Neural crest cell (in vitro differentiated cells): Measurements from ENCODE around the gene TCF7. TPM values are rescaled to one million over a fixed set of nuclear protein-coding genes. Genes with fewer than 3 reads are reported as not detected.

Experiments
- DNase-seq: peaks from one replicate; pipeline ENCODE4 v3.0.0; 2021; ENCODE audit warnings: low read depth, mixed read lengths, low spot score
- H3K27ac Mint-ChIP-seq: one replicate; pipeline ENCODE4 v1.8.0; 2021; ENCODE audit warnings: mild to moderate bottlenecking, mixed read lengths; ENCODE audit not compliant: unreplicated experiment
- H3K27me3 Mint-ChIP-seq: 2 replicates; pipeline ENCODE4 v1.8.0; 2021; ENCODE audit warnings: low read depth, mild to moderate bottlenecking, mixed read lengths
- H3K36me3 Mint-ChIP-seq: 2 replicates; pipeline ENCODE4 v1.8.0; 2021; ENCODE audit warnings: low read depth, mild to moderate bottlenecking, mixed read lengths
- H3K4me1 Mint-ChIP-seq: 2 replicates; pipeline ENCODE4 v1.8.0; 2021; ENCODE audit warnings: mixed read lengths
- H3K4me3 Mint-ChIP-seq: one replicate; pipeline ENCODE4 v1.8.0; 2021; ENCODE audit warnings: mild to moderate bottlenecking, mixed read lengths
- H3K9me3 Mint-ChIP-seq: 2 replicates; pipeline ENCODE4 v1.8.0; 2021; ENCODE audit warnings: mixed read lengths
- total RNA-seq: library from RNA; stranded (reverse); gene quantifications from 2 replicates; pipeline ENCODE4 v1.2.1, GENCODE V29; 2021
- TF ChIP-seq, protein P1 (sequence below): fragments of 200-600 bp; sonication (generic); conservative IDR thresholded peaks from 2 replicates; pipeline ENCODE4 v1.5.0; 2021; ENCODE audit warnings: antibody characterized with exemption, mild to moderate bottlenecking

Gene TCF7
- total RNA-seq, 1 donor from 2014 or later: 18.0 TPM

DNA sequence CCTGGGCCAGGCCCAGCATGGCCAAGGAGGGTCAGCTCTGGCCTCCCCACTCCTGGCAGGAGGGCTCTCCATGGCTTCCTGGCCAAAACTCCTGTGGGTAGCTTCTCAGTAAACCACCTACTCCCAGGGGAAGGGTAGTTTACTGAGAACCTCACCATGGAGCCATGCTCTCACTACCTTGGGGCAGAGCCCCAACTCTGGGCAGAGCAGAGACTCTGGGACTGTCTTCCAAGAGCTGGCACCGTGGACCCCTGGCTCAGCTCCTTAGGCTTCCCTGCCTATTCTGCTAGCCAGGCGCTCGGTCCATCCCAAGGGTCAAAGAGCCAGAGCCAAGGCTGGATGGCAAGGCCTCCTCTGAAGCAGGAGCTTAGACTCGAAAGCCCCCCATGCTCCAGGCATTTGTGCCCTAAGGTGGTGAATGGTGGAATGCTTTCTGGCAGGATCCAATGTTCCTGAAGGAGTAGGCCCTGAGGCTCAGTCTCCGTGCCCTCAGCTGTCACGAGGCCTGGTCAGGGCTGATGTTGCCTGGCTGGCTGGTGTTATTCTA lies 19.6 kb downstream of the TCF7 start:
- TF ChIP-seq, protein P1, sequence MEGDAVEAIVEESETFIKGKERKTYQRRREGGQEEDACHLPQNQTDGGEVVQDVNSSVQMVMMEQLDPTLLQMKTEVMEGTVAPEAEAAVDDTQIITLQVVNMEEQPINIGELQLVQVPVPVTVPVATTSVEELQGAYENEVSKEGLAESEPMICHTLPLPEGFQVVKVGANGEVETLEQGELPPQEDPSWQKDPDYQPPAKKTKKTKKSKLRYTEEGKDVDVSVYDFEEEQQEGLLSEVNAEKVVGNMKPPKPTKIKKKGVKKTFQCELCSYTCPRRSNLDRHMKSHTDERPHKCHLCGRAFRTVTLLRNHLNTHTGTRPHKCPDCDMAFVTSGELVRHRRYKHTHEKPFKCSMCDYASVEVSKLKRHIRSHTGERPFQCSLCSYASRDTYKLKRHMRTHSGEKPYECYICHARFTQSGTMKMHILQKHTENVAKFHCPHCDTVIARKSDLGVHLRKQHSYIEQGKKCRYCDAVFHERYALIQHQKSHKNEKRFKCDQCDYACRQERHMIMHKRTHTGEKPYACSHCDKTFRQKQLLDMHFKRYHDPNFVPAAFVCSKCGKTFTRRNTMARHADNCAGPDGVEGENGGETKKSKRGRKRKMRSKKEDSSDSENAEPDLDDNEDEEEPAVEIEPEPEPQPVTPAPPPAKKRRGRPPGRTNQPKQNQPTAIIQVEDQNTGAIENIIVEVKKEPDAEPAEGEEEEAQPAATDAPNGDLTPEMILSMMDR: no peak
- Mint-ChIP-seq H3K9me3 (no peaks in the 10 kb centered on the region), H3K4me3 (no peak overlapping the region), H3K27me3 (no peaks in the 10 kb centered on the region), H3K4me1 (peaks cover 13% of the 10 kb centered on the region), H3K27ac (no peak overlapping the region), H3K36me3 (peaks cover 7% of the 10 kb centered on the region)
- DNase-seq: no peak

DNA sequence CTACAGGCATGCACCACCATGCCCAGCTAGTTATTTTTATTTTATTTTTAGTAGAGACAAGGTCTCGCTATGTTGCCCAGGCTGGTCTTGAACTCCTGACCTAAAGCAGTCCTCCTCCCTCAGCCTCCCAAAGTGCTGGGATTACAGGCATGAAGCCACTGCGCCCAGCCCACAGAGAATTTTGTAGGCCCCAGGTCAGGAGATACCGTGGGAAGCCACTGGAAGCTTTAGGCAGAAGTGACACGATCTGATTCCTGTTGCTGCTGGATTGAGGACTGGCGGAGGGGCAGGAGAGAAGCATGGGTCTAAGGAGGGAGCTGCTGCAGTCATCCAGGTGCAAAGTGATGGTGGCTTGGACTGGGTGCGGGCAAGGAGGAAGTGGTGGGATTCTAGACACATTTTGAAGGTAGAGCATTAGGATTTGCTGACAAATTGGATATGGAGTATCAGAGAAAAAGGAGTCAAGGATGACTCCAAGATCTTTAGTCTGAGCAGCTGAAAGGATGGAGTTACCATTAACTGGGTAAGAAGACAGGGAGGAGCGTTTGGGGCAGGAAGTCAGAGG lies 20.7 kb downstream of the TCF7 start:
- no peaks in the 10 kb centered on the region for H3K27me3 Mint-ChIP-seq
- DNase-seq: no peak
- TF ChIP-seq, protein P1: no peak
- no peak overlapping the region for H3K27ac Mint-ChIP-seq
- H3K4me3 Mint-ChIP-seq: no peak overlapping the region
- H3K4me1 Mint-ChIP-seq: peaks cover 9% of the 10 kb centered on the region
- peaks cover 7% of the 10 kb centered on the region for H3K36me3 Mint-ChIP-seq
- H3K9me3 Mint-ChIP-seq: no peaks in the 10 kb centered on the region

DNA sequence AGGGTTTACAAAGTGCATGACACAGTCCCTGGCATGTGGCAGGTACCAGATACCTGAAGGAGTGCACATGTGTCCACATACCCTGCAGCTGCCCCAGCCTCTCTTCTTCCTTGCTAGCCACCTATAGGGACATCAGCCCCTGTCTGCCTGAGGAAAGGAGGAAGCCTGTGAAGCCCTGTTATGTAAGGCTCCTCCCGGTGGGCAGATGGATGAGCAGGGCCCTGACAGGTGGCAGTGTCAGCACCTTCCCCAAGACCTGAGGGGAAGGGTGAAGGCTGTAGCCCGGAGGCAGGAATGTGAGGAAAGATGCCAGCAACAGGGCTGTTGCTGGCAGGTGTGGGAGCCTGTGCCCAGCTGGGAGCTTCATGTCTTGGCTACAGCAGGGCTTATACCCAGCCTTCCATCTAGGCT lies 21.7 kb downstream of the TCF7 start:
- Mint-ChIP-seq H3K27me3 (no peaks in the 10 kb centered on the region), H3K27ac (no peak overlapping the region), H3K4me1 (no peaks in the 10 kb centered on the region), H3K9me3 (no peaks in the 10 kb centered on the region), H3K36me3 (peaks cover 7% of the 10 kb centered on the region), H3K4me3 (no peak overlapping the region)
- no peak for DNase-seq
- TF ChIP-seq, protein P1: no peak

DNA sequence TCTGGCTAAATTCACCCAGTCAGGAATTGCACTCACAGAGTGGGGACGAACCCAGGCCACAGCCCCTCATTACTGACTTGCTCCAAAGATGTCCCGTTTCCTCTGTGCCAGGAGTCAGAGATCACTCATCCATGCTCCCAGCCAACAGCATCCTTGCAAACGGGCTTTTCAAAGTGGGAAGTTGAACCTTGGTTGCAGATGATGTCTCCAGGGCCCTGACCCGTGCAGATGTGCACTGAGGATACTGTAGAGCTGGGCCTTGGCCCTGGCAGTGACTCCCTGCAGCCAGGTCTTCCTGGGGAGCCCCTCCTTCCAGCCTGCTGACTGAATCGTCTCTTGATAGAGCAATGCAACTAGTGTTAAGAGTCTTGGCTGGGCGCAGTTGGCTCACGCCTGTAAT lies 22.3 kb downstream of the TCF7 start:
- Mint-ChIP-seq H3K4me3 (no peak overlapping the region), H3K9me3 (no peaks in the 10 kb centered on the region), H3K27ac (no peak overlapping the region), H3K27me3 (no peaks in the 10 kb centered on the region), H3K4me1 (no peaks in the 10 kb centered on the region), H3K36me3 (peaks cover 7% of the 10 kb centered on the region)
- DNase-seq: no peak
- TF ChIP-seq, protein P1: no peak

DNA sequence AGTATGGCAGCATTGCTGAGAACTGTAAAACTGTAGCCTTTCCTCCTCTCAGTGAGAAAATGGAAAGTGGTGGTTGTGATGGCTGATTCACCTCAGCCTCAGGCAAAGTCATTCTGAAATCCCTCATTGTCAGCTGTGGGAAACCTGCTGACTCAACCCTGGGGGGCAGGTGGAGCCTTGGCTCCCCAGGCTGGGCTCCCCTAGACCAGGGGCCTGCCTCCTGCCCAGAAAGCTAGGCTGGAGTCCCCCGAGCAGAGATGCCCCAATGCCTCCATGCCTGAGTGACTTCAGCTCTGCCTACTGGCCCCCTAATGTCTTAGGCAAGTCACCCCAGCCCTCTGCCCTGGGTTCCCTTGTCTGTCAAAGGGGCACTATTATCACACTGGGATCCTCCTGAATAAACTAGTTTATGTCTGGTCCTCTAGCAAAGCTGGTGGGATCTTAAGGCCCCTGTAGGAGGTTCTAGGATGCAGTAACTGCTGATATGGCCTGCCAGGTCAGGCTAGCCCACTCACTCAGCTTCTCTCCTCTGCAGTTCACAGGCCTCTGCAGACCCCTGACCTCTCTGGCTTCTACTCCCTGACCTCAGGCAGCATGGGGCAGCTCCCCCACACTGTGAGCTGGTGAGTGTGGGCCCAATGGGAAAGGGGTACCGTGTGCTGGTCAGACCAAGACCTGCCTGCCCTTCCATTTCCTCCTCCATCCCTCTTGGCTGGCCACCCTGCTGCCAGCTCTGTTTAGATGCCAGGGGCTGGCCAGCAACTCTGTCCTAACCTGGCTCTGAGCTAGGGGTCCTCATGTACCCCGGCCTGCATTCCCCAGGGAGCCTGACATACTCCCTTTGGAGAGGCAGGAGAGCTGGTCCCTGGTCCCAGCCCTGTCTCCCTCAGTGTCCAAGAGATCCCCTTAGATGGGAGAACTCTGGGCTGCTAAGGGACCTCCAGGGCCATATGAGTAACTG lies 24.2 kb downstream of the TCF7 start:
- Mint-ChIP-seq H3K27ac (no peak overlapping the region), H3K4me3 (no peak overlapping the region), H3K27me3 (no peaks in the 10 kb centered on the region), H3K36me3 (peaks cover 7% of the 10 kb centered on the region), H3K4me1 (no peaks in the 10 kb centered on the region), H3K9me3 (no peaks in the 10 kb centered on the region)
- DNase-seq: no peak
- TF ChIP-seq, protein P1: no peak
